CD14-positive monocyte (primary cell): Measurements from ENCODE around the gene GAS7. TPM values are rescaled to one million over a fixed set of nuclear protein-coding genes. Genes with fewer than 3 reads are reported as not detected.
A peak's percentile ranks its signal among the peaks of the same experiment; 100 is the strongest.

ENCODE experiments used
- DNase-seq, 3 donors: peaks; one replicate each; pipeline ENCODE4 v3.0.0-alpha.2; 2011 to 2022
- H2AFZ ChIP-seq: 2 replicates; pipeline ENCODE4 v1.6.0; 2012; ENCODE audit warnings: mild to moderate bottlenecking, low read depth, low read length, inconsistent platforms; ENCODE audit not compliant: insufficient read depth, poor library complexity, severe bottlenecking
- H3K27ac ChIP-seq, 2 donors: 1 replicate in 1 of 2; 2 replicates in 1 of 2; pipeline ENCODE4 v1.5.1; 2012 to 2013; ENCODE audit warnings: low read length in 2 of 2, control low read depth in 1 of 2, inconsistent platforms in 1 of 2, low read depth in 1 of 2, mild to moderate bottlenecking in 1 of 2
- H3K27me3 ChIP-seq, 2 donors: one replicate each; pipeline versions ENCODE4 v1.6.0 to v1.6.1; 2011 to 2013; ENCODE audit warnings: low read length in 2 of 2; ENCODE audit not compliant: control insufficient read depth in 2 of 2, insufficient read depth in 2 of 2
- H3K36me3 ChIP-seq, 2 donors: replicated peaks in 1 of 2; 1 replicate in 1 of 2; 2 replicates in 1 of 2; pipeline versions ENCODE4 v1.5.1 to v1.6.1; 2012 to 2013; ENCODE audit warnings: low read length in 2 of 2, control low read depth in 1 of 2, inconsistent platforms in 1 of 2, mild to moderate bottlenecking in 1 of 2; ENCODE audit not compliant: insufficient read depth in 2 of 2, control insufficient read depth in 1 of 2
- H3K4me1 ChIP-seq, 2 donors: 1 replicate in 1 of 2; 2 replicates in 1 of 2; pipeline versions ENCODE4 v1.5.1 to v1.6.1; 2012 to 2013; ENCODE audit warnings: low read length in 2 of 2, control low read depth in 1 of 2, inconsistent platforms in 1 of 2, mild to moderate bottlenecking in 1 of 2, moderate library complexity in 1 of 2; ENCODE audit not compliant: insufficient read depth in 2 of 2, control insufficient read depth in 1 of 2
- H3K4me2 ChIP-seq: replicated peaks from 2 replicates; pipeline ENCODE3; 2012; ENCODE audit warnings: low read length, moderate library complexity, mild to moderate bottlenecking; ENCODE audit not compliant: poor library complexity, severe bottlenecking; ENCODE audit errors: extremely low read depth
- H3K4me3 ChIP-seq, 3 experiments: fragments of 200-600 bp in 1 of 3; sonication (generic) in 1 of 3; replicated peaks in 1 of 3; 1 replicate in 2 of 3; 2 replicates in 1 of 3; pipeline ENCODE4 v1.5.1; 2011 to 2013; ENCODE audit warnings: low read length in 3 of 3, mild to moderate bottlenecking in 3 of 3, control low read depth in 2 of 3, low read depth in 2 of 3, inconsistent platforms in 1 of 3, moderate library complexity in 1 of 3
- H3K79me2 ChIP-seq: 2 replicates; pipeline ENCODE4 v1.6.0; 2012; ENCODE audit warnings: mild to moderate bottlenecking, control low read depth, inconsistent platforms, low read length, moderate library complexity; ENCODE audit not compliant: insufficient read depth
- H3K9ac ChIP-seq: 2 replicates; pipeline ENCODE4 v1.6.0; 2017; ENCODE audit warnings: low read length, mild to moderate bottlenecking; ENCODE audit not compliant: insufficient read depth, poor library complexity, severe bottlenecking
- H3K9me3 ChIP-seq, 2 donors: replicated peaks in 1 of 2; 1 replicate in 1 of 2; 2 replicates in 1 of 2; pipeline versions ENCODE4 v1.5.1 to v1.6.1; 2012 to 2013; ENCODE audit warnings: low read length in 2 of 2, control low read depth in 1 of 2; ENCODE audit not compliant: control insufficient read depth in 1 of 2, insufficient read depth in 1 of 2
- H4K20me1 ChIP-seq: 2 replicates; pipeline ENCODE4 v1.6.0; 2012; ENCODE audit warnings: mild to moderate bottlenecking, low read length, control low read depth, moderate library complexity; ENCODE audit not compliant: insufficient read depth
- H3K27ac Mint-ChIP-seq, 7 donors: one replicate each; pipeline ENCODE4 v1.8.0; 2020; ENCODE audit warnings: mild to moderate bottlenecking in 7 of 7, mixed read lengths in 7 of 7, moderate library complexity in 6 of 7, inconsistent platforms in 2 of 7
- H3K27me3 Mint-ChIP-seq, 3 donors: one replicate each; pipeline ENCODE4 v1.8.0; 2021 to 2022; ENCODE audit warnings: low read depth in 3 of 3, mild to moderate bottlenecking in 3 of 3, mixed read lengths in 3 of 3, moderate library complexity in 3 of 3, inconsistent platforms in 1 of 3
- H3K36me3 Mint-ChIP-seq, 2 donors: one replicate each; pipeline ENCODE4 v1.8.0; 2020; ENCODE audit warnings: mixed read lengths in 2 of 2, inconsistent platforms in 1 of 2, mild to moderate bottlenecking in 1 of 2
- H3K4me1 Mint-ChIP-seq: one replicate; pipeline ENCODE4 v1.8.0; 2020; ENCODE audit warnings: mild to moderate bottlenecking, mixed read lengths
- H3K4me3 Mint-ChIP-seq, 2 donors: one replicate each; pipeline ENCODE4 v1.8.0; 2020; ENCODE audit warnings: mild to moderate bottlenecking in 2 of 2, mixed read lengths in 2 of 2, moderate library complexity in 1 of 2
- H3K9me3 Mint-ChIP-seq, 7 donors: one replicate each; pipeline ENCODE4 v1.8.0; 2020 to 2022; ENCODE audit warnings: mixed read lengths in 7 of 7, mild to moderate bottlenecking in 6 of 7, moderate library complexity in 6 of 7, inconsistent platforms in 2 of 7
- WGBS: methylation state at CpG from one replicate; pipeline ENCODE4 v1.1.5; 2013; ENCODE audit warnings: missing lambda C conversion rate; ENCODE audit not compliant: insufficient coverage; 5-methylcytosine and 5-hydroxymethylcytosine counted together
- intact Hi-C, 2 donors: fragments of 100-400 bp; cut with micrococcal nuclease; formaldehyde crosslinking; loops; one replicate each; pipeline versions ENCODE4 v1.15.0 to v1.15.1; 2023
- polyA plus RNA-seq, 3 donors: library from polyadenylated mRNA; depleted of rRNA in 1 of 3; unstranded in 2 of 3; stranded (reverse) in 1 of 3; fragments of 300-500 nt in 2 of 3; fragments of >200 nt in 1 of 3; fragmentation: Illumina TruSeq in 2 of 3; gene quantifications; 1 replicate in 2 of 3; 2 replicates in 1 of 3; pipeline ENCODE4 v1.2.3, GENCODE V29; 2012 to 2021
- TF ChIP-seq, protein P1 (sequence below): fragments of 200-600 bp; IDR thresholded peaks from one replicate; pipeline ENCODE4 v1.8.0; 2022; ENCODE audit warnings: antibody characterized with exemption, mild to moderate bottlenecking

Gene GAS7
- polyA plus RNA-seq, 3 donors, result 53.1 to 91.9 (median 66.6) TPM

- Histone ChIP-seq H3K9me3 (peaks cover 3 to 11% of the 10 kb centered on the region in 2 donors), H4K20me1 (peaks cover 99% of the 10 kb centered on the region), H3K4me1 (no peaks in the 10 kb centered on the region), H3K36me3 (peaks cover 85 to 99% of the 10 kb centered on the region in 2 donors), H3K9ac (no peak overlapping the region), H3K4me3 (no peak overlapping the region), H2AFZ (no peak overlapping the region), H3K27me3 (no peaks in the 10 kb centered on the region), H3K4me2 (no peak overlapping the region), H3K27ac (no peak overlapping the region), H3K79me2 (peaks cover 6% of the 10 kb centered on the region)
- TF ChIP-seq, protein P1, sequence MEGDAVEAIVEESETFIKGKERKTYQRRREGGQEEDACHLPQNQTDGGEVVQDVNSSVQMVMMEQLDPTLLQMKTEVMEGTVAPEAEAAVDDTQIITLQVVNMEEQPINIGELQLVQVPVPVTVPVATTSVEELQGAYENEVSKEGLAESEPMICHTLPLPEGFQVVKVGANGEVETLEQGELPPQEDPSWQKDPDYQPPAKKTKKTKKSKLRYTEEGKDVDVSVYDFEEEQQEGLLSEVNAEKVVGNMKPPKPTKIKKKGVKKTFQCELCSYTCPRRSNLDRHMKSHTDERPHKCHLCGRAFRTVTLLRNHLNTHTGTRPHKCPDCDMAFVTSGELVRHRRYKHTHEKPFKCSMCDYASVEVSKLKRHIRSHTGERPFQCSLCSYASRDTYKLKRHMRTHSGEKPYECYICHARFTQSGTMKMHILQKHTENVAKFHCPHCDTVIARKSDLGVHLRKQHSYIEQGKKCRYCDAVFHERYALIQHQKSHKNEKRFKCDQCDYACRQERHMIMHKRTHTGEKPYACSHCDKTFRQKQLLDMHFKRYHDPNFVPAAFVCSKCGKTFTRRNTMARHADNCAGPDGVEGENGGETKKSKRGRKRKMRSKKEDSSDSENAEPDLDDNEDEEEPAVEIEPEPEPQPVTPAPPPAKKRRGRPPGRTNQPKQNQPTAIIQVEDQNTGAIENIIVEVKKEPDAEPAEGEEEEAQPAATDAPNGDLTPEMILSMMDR, result no peak
- H3K27me3 Mint-ChIP-seq, result peaks cover 0 to 2% (median 0%) of the 10 kb centered on the region in 3 donors
- no peak overlapping the region for H3K4me3 Mint-ChIP-seq
- DNase-seq, result no peak
- peak overlapping the region in 2 of 7 donors; percentile 12 to 19 for H3K27ac Mint-ChIP-seq
- 98% methylated on average over 6 of the region's 7 CpGs for WGBS
- intact Hi-C loops, result no loop called here
- no peaks in the 10 kb centered on the region for H3K4me1 Mint-ChIP-seq
- H3K36me3 Mint-ChIP-seq, result peaks cover 82 to 97% of the 10 kb centered on the region in 2 donors
- peaks cover 4 to 16% (median 11%) of the 10 kb centered on the region in 7 donors for H3K9me3 Mint-ChIP-seq
These were observed 253.7 kb downstream of the GAS7 start for GRCh38 chr17:9944704-9945103.

- Histone ChIP-seq H4K20me1 (peaks cover 97% of the 10 kb centered on the region), H3K36me3 (peaks cover 89 to 100% of the 10 kb centered on the region in 2 donors), H3K79me2 (no peaks in the 10 kb centered on the region), H3K9me3 (peaks cover 11 to 21% of the 10 kb centered on the region in 2 donors), H3K4me3 (no peak overlapping the region), H3K9ac (no peak overlapping the region), H3K27ac (no peak overlapping the region), H3K4me1 (no peaks in the 10 kb centered on the region), H3K27me3 (no peaks in the 10 kb centered on the region), H2AFZ (no peak overlapping the region), H3K4me2 (no peak overlapping the region)
- H3K27me3 Mint-ChIP-seq, result no peaks in the 10 kb centered on the region
- WGBS, result 94% methylated on average over 9 of the region's 9 CpGs
- no peaks in the 10 kb centered on the region for H3K4me1 Mint-ChIP-seq
- no peak overlapping the region for H3K4me3 Mint-ChIP-seq
- intact Hi-C loops, result no loop called here
- DNase-seq, result no peak
- peaks cover 15 to 26% (median 20%) of the 10 kb centered on the region in 7 donors for H3K9me3 Mint-ChIP-seq
- TF ChIP-seq, protein P1, result no peak
- H3K36me3 Mint-ChIP-seq, result peaks cover 87 to 99% of the 10 kb centered on the region in 2 donors
- H3K27ac Mint-ChIP-seq, result peak overlapping the region in 3 of 7 donors; percentile 9 to 44 (median 43)
These were observed 255.1 kb downstream of the GAS7 start for GRCh38 chr17:9943343-9943742.
